Gastrocnemius medialis (tissue), 4 donors: ENCODE results near the gene CLDN22.

ENCODE experiments used
- CTCF ChIP-seq, 5 experiments: fragments of 450-650 bp in 3 of 5; fragments of 200-600 bp in 2 of 5; sonication (generic) in 2 of 5; IDR thresholded peaks in 4 of 5; conservative IDR thresholded peaks in 1 of 5; 1 replicate in 4 of 5; 2 replicates in 1 of 5; pipeline ENCODE4 v1.5.1; 2016 to 2019; ENCODE audit warnings: antibody characterized with exemption in 5 of 5, mild to moderate bottlenecking in 3 of 5, moderate library complexity in 3 of 5
- POLR2A ChIP-seq, 2 donors: fragments of 450-650 bp; IDR thresholded peaks; one replicate each; pipeline ENCODE4 v1.6.1; 2017; ENCODE audit warnings: antibody characterized with exemption in 2 of 2, mild to moderate bottlenecking in 2 of 2, moderate library complexity in 2 of 2

- TF ChIP-seq CTCF (IDR thresholded peaks at IDR 0.05 in 4 of 5, conservative IDR thresholded peaks at IDR 0.05 in 1 of 5) (no peak), POLR2A (IDR thresholded peaks at IDR 0.05) (no peak)
Observed at GRCh38 chr4:183327827-183328226, 7.8 kb upstream of the CLDN22 start.
